COR-L47 (cell line): ENCODE data around the gene SAPCD1.

ENCODE experiments used
- DNase-seq: peaks from one replicate; lab custom pipeline; 2025; lab: John Stamatoyannopoulos, UW

The SAPCD1 gene

DNA sequence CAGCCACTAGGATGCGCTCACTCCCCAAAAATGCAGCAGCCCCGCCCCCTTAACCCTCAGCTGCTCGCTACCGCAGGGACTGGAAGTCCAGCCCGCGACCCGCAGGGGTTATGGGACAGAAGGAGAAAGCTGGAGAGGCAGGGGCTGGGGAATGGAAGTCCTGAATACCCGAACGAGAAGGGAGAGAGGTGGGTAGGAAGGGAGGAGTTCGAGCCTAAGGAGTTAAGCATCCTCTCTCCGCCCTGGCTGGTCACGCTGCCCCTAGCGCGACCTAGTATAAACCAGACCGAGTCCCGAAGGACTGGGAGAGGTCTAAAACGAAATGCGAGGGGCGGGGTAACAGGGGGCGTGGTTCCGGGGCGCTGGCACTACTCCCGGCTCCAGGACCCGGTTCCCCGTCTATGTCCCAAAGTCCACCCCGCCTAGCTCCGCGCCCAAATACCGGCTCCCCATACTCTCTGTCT, 32.9 kb upstream of the SAPCD1 start:
- DNase-seq = peak; percentile 62

DNA sequence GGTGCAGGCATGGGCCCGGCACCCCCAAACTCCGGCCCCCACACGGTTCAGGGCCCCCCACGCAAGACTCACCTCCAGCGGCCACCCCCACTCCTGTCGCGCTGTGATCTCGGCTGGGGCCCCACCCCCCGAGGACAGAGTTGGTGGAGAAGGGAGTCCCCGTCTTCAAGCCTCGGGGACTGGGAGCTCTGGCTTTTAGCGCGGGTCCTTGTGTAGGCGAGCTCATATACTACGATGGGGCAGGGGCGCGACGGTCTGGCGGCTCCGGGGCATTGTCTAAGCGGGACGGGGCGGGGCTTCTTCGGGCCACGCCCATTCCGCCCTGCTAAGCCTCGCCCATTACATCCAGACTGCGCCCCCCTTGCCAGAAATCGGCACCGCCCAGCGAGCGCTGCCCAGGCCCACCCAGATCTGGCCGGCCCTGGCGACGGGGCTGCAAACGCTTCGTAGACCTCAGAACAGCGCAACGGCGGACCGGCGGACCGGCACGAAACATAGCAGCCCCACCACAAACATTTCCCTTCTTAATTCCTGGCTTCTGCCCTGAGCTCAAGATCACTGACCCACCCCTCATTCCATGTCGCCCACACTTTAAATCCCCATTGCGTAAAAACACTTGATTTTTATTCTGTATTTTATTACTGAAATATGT, 32.4 kb upstream of the SAPCD1 start:
- DNase-seq = no peak

DNA sequence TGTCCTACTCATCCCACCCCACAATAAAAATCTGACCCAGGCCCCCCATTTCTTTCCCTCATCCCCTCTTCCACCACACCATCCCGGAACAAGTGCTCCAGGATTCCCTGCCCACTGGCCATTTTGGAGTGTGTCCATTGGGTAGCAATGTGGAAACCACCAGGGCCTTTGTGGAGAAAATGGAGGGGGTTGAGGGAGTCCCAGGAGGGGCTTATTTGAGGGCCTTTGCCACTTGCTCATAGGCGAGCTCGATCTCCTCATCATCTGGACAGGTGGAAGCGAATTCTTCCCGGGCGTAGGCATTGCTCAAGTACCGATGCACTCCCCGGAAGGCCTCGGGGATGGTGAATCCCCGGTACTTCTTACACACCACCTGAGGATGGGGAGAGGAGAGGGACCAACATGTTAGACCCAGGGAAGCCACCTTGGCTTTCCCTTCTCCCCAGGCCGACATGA, 31.8 kb upstream of the SAPCD1 start:
- no peak for DNase-seq

DNA sequence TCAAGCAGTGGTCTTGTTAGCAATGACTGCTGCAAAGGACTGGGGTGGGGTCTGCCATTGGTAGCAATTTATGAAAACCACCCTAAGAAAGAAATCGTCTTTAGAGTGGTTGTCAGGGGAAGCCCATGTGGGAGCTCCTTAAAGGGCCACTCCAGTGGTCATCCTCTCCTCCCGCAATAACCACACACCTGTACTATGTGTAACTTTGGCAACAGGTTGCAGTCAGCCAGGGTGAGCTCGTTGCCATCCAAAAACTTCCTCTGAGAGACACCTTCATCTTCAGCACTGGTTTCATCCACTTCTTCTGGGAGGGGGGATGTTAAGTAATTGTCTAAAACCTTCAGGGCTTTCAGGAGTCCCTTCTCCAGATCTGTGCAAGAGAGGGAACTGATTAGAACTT, 30.4 kb upstream of the SAPCD1 start:
- DNase-seq = no peak

- DNase-seq = no peak
These were observed 28.7 kb upstream of the SAPCD1 start for GRCh38 chr6:31733734-31734133.

GRCh38 chr6:31734247-31734820, 28.1 kb upstream of the SAPCD1 start:
- DNase-seq = no peak

DNA sequence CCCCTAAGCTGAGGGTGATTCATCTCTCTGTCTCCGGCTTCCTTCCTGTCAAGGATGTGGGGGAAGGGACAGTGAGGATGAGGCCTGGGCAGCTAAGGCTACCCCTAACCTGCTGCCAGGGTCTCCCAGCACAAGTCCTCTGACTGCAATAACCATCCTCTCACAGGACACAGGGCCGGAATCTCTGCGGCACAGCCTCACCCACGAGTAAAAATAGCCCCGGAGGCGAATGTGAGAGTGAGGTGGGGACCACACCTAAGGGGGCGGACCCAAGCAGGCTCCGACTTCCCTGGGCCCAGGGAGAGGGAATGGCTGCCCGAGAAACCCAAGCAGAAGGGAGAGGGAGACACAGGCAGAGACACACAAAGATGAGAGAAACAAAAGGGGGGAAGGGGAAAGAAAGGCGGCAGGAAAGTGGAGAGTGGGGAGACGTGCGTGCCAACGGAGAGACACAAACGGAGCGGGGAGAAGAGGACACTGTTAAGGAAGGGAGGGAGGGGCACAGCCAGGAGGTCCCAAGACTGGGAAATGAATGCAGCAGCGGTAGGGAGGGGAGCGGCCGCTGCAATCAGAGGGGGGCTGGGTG, 27.5 kb upstream of the SAPCD1 start:
- no peak for DNase-seq

GRCh38 chr6:31736021-31736767, 26.3 kb upstream of the SAPCD1 start, which contains the start of gene CLIC1:
CLIC1 (minus strand) TSS chr6:31736530; CDS start chr6:31736300, 230 bp downstream.
- peak; percentile 63 for DNase-seq

DNA sequence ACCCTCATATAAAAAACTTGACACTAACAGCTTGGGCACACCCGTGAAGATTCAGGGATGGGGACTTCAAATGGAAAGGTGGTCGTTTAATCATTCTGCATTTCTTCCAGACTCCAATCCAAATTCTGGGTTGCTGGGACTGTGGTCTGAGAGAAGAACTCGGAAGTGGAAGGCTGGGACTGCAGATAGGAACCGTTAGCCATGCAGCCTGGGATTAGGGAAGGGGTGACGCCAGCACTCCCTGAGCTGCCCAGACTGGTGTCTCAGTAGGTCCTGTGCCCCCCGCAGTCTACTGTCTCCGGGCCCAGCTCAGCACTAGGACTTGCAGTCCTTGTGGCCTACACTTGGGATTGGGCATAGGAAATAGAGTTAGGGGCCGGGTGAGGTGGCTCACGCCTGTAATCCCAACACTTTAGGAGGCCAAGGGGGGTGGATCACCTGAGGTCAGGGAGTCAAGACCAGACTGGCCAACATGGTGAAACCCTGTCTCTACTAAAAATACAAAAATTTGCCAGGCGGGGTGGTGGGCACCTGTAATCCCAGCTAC, 25.6 kb upstream of the SAPCD1 start:
- no peak for DNase-seq

DNA sequence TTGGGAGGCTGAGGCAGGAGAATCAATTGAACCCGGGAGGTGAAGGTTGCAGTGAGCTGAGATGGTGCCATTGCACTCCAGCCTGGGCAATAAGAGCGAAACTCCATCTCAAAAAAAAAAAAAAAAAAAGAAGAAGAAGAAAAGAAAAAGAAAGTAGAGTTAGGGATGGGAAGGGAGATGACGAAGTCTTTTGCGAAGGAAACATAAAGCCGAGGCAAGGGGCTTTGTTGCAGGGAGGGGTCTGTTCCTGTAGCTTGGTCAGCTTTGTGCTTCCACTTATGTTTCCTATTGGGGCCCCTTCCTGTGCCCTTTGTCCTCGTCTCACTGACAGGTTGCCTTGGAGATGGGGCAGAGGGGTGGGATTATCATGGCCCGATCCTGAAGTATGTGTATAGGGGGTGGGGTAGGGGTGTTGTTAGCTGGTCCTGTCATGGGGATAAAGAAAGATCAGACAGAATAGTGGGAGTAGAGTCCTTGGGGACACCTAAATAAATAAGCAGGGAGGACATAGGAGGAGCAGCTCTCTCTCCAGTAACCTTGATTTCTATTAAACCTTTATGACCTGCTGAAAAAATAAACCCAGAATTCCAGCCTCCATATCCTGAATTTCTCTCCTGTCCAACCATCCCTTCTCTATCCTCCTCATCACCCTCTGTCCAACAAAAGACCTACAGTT, 25.0 kb upstream of the SAPCD1 start:
- no peak for DNase-seq

- DNase-seq = peak; percentile 92
These were observed 24.2 kb upstream of the SAPCD1 start for GRCh38 chr6:31737991-31738979.

- DNase-seq = peak; percentile 99
These were observed 22.6 kb upstream of the SAPCD1 start, which contains the start of gene MSH5 for GRCh38 chr6:31739639-31740396. MSH5 (plus strand) TSS chr6:31740005; CDS start chr6:31740467, 462 bp downstream.

DNA sequence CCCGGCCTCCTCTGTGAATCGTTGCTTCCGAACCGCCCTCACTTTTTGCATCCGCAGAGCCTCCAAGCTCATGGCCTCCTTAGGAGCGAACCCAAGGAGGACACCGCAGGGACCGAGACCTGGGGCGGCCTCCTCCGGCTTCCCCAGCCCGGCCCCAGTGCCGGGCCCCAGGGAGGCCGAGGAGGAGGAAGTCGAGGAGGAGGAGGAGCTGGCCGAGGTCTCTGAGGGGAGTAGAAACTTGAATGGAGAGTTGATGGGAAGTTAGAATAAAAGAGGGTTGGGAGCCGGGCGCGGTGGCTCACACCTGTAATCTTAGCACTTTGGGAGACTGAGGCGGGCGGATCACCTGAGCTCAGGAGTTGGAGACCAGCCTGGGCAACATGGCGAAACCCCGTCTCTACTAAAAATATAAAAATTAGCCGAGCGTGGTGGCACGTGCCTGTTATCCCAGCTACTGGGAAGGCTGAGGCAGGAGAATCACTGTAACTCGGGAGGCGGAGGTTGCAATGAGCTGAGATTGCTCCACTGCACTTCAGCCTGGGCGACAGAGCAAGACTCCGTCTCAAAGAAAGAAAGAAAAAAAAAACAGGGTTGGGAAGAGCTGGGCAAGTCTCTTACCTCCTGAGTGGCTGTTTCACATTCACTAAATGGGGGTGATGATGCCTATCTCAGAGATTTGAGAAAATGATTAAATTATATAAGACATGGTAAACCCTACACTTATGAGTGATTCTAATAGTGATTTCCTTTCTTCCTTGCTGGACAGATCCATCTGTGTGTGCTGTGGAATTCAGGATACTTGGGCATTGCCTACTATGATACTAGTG, 21.8 kb upstream of the SAPCD1 start:
- DNase-seq = no peak

- no peak for DNase-seq
These were observed 20.6 kb upstream of the SAPCD1 start for GRCh38 chr6:31741815-31742214.

- DNase-seq = no peak
These were observed 19.6 kb upstream of the SAPCD1 start for GRCh38 chr6:31742894-31743293.

DNA sequence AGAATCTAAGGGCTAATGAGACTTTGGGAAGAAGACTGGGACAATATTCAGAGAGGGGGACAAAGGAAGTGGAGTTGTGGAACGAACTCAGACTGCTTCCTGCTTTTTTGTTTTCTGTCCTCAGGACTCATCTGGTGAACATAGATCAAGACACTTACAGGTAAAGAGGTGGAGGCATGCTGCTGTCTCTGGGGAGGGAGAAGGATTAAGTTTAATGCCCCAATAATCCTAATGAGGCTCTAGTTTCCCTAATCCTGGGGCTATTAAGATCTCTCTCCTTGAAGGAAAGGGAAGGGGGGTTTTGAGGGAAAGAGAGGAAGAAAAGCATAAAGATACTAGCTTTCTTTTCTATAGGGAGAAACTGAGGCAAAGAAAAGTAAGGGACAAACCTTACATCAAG, 18.0 kb upstream of the SAPCD1 start:
- DNase-seq = no peak

- DNase-seq = no peak
These were observed 13.0 kb upstream of the SAPCD1 start for GRCh38 chr6:31749301-31750036.

DNA sequence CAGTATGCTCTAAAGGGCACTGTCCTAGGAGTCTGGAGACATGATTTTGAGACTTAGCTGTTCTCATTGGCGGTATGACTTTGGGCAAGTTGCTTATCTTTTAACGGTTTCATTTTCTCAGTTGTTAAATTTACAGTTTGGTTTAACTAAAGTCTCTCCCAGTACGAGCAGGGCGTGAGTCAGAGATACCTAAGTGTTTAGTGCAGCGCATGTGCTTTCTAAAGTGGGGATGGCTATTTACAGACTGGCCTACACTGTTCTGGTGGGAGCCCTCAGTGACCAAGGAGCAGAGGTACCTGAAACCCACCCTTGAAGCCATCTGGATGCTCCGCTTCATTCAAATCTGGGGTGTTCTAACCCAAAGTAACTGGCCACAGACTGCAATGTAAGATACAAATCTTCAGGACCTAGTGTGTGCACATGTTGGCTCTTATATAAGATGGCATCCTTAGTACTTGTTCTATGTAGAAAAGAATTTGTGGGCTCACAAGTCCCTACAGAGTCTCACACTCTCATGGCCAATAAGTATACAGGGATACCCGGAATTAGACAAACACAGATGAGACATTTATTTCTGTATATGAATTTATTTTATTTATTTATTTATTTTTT, 11.9 kb upstream of the SAPCD1 start:
- no peak for DNase-seq
